Uterus (tissue), 4 donors: ENCODE measurements around the gene SLBP. TPM values are rescaled to one million over a fixed set of nuclear protein-coding genes. Genes with fewer than 3 reads are reported as not detected.

Source experiments
- DNase-seq, 2 donors: peaks; one replicate each; pipeline ENCODE4 v3.0.0-alpha.2; 2019 to 2020
- H3K27ac ChIP-seq, 2 donors: fragments of 200-600 bp; sonication (generic); 1 replicate in 1 of 2; 2 replicates in 1 of 2; pipeline ENCODE4 v1.5.1; 2016 to 2018
- H3K27me3 ChIP-seq, 2 donors: fragments of 200-600 bp; sonication (generic); one replicate each; pipeline ENCODE4 v1.5.1; 2018 to 2019; ENCODE audit warnings: control low read depth in 1 of 2
- H3K36me3 ChIP-seq, 2 donors: fragments of 200-600 bp; sonication (generic); one replicate each; pipeline ENCODE4 v1.5.1; 2019; ENCODE audit warnings: control low read depth in 1 of 2
- H3K4me1 ChIP-seq, 2 donors: fragments of 200-600 bp; sonication (generic); one replicate each; pipeline ENCODE4 v1.5.1; 2018 to 2019; ENCODE audit warnings: control low read depth in 1 of 2
- H3K4me3 ChIP-seq, 2 donors: fragments of 200-600 bp; sonication (generic); 1 replicate in 1 of 2; 2 replicates in 1 of 2; pipeline ENCODE4 v1.5.1; 2018 to 2019; ENCODE audit warnings: mild to moderate bottlenecking in 1 of 2
- H3K9me3 ChIP-seq, 2 donors: fragments of 200-600 bp; sonication (generic); one replicate each; pipeline ENCODE4 v1.5.1; 2019; ENCODE audit warnings: control low read depth in 1 of 2
- POLR2A ChIP-seq, 2 donors: fragments of 450-650 bp; IDR thresholded peaks; one replicate each; pipeline ENCODE4 v1.6.1; 2016; ENCODE audit warnings: antibody characterized with exemption in 2 of 2, mild to moderate bottlenecking in 1 of 2, moderate library complexity in 1 of 2
- intact Hi-C: fragments of 100-400 bp; cut with DNase I; formaldehyde crosslinking; loops from one replicate; pipeline ENCODE4 v1.15.1; 2023; ENCODE audit warnings: low total_unique reads
- total RNA-seq, 4 donors: library from RNA; depleted of rRNA in 3 of 4; stranded (reverse); fragments of >200 nt in 3 of 4; gene quantifications; one replicate each; pipeline versions ENCODE4 v1.1.0 to v1.2.4, GENCODE V29; 2014 to 2023
- TF ChIP-seq, protein P1 (sequence below), 4 experiments: fragments of 200-600 bp in 2 of 4; fragments of 450-650 bp in 2 of 4; sonication (generic) in 2 of 4; IDR thresholded peaks; one replicate each; pipeline ENCODE4 v1.5.1; 2016 to 2019; ENCODE audit warnings: antibody characterized with exemption in 4 of 4, mild to moderate bottlenecking in 2 of 4, moderate library complexity in 1 of 4
- donor health status: DM: yes; HTN: yes; CAD: no.

SLBP gene
- total RNA-seq, 4 donors from 2014 or later, result 25.0 to 56.4 (median 41.4) TPM

DNA sequence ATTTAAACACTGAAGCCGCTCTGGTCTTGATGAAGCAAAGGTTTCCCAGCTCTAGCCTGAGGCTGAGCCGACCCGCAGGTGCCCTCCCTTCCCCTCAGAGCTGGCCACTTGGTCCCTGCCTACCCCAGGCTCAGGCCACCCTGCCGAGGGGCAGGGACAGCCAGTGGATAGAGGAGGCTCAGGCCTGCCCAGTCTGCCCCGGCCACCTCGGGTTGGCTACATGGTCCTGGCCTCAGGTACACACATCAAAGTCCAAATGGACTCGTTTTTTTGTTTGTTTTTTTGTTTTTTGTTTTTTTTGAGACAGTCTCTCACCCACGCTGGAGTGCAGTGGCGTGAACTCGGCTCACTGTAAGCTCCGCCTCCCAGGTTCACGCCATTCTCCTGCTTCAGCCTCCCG lies 33.0 kb upstream of the SLBP start:
- H3K36me3 ChIP-seq, result no peaks in the 10 kb centered on the region
- DNase-seq, result no peak
- H3K4me1 ChIP-seq, result no peaks in the 10 kb centered on the region
- TF ChIP-seq, protein P1, sequence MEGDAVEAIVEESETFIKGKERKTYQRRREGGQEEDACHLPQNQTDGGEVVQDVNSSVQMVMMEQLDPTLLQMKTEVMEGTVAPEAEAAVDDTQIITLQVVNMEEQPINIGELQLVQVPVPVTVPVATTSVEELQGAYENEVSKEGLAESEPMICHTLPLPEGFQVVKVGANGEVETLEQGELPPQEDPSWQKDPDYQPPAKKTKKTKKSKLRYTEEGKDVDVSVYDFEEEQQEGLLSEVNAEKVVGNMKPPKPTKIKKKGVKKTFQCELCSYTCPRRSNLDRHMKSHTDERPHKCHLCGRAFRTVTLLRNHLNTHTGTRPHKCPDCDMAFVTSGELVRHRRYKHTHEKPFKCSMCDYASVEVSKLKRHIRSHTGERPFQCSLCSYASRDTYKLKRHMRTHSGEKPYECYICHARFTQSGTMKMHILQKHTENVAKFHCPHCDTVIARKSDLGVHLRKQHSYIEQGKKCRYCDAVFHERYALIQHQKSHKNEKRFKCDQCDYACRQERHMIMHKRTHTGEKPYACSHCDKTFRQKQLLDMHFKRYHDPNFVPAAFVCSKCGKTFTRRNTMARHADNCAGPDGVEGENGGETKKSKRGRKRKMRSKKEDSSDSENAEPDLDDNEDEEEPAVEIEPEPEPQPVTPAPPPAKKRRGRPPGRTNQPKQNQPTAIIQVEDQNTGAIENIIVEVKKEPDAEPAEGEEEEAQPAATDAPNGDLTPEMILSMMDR (IDR thresholded peaks at IDR 0.05), result no peak
- TF ChIP-seq POLR2A (IDR thresholded peaks at IDR 0.05), result no peak
- H3K27me3 ChIP-seq, result no peaks in the 10 kb centered on the region
- no peaks in the 10 kb centered on the region for H3K9me3 ChIP-seq
- H3K27ac ChIP-seq, result no peak overlapping the region
- H3K4me3 ChIP-seq, result no peak overlapping the region
- intact Hi-C loops, result loop anchor here (5.0 kb wide), 1 partner anchor 152 kb away; no protein-coding TSS in a partner anchor

DNA sequence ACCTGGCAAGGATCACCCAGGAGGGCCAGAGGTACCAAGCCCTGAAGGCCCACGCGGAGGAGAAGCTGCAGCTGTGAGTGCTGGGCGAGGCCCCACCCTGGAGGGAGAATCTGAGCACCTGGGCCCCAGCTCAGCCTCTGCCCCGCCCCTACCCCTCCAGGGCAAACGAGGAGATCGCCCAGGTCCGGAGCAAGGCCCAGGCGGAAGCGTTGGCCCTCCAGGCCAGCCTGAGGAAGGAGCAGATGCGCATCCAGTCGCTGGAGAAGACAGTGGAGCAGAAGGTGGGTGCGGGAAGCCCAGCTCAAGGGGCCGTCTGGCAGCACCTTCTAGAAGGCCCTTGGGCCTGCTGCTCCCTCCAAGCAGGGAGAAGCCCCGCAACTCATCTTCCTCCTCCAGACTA lies 32.4 kb upstream of the SLBP start:
- H3K27me3 ChIP-seq, result no peaks in the 10 kb centered on the region
- no peak overlapping the region for H3K4me3 ChIP-seq
- H3K27ac ChIP-seq, result no peak overlapping the region
- no peaks in the 10 kb centered on the region for H3K4me1 ChIP-seq
- no peak for DNase-seq
- no peaks in the 10 kb centered on the region for H3K36me3 ChIP-seq
- intact Hi-C loops, result no loop called here
- TF ChIP-seq POLR2A (IDR thresholded peaks at IDR 0.05), result no peak
- TF ChIP-seq, protein P1 (IDR thresholded peaks at IDR 0.05), result no peak
- H3K9me3 ChIP-seq, result no peaks in the 10 kb centered on the region

- Histone ChIP-seq H3K27ac (no peak overlapping the region), H3K27me3 (no peaks in the 10 kb centered on the region), H3K4me1 (no peaks in the 10 kb centered on the region), H3K36me3 (no peaks in the 10 kb centered on the region), H3K4me3 (no peak overlapping the region), H3K9me3 (no peaks in the 10 kb centered on the region)
- TF ChIP-seq POLR2A (IDR thresholded peaks at IDR 0.05), result no peak
- TF ChIP-seq, protein P1 (IDR thresholded peaks at IDR 0.05), result no peak
- no peak for DNase-seq
- intact Hi-C loops, result no loop called here
Measured at GRCh38 chr4:1743975-1744374, 31.9 kb upstream of the SLBP start.

- H3K4me1 ChIP-seq, result no peaks in the 10 kb centered on the region
- intact Hi-C loops, result no loop called here
- no peak overlapping the region for H3K27ac ChIP-seq
- no peaks in the 10 kb centered on the region for H3K36me3 ChIP-seq
- DNase-seq, result no peak
- no peaks in the 10 kb centered on the region for H3K27me3 ChIP-seq
- TF ChIP-seq, protein P1 (IDR thresholded peaks at IDR 0.05), result no peak
- no peak for TF ChIP-seq POLR2A (IDR thresholded peaks at IDR 0.05)
- no peaks in the 10 kb centered on the region for H3K9me3 ChIP-seq
- H3K4me3 ChIP-seq, result no peak overlapping the region
Measured at GRCh38 chr4:1743551-1743950, 31.4 kb upstream of the SLBP start.

DNA sequence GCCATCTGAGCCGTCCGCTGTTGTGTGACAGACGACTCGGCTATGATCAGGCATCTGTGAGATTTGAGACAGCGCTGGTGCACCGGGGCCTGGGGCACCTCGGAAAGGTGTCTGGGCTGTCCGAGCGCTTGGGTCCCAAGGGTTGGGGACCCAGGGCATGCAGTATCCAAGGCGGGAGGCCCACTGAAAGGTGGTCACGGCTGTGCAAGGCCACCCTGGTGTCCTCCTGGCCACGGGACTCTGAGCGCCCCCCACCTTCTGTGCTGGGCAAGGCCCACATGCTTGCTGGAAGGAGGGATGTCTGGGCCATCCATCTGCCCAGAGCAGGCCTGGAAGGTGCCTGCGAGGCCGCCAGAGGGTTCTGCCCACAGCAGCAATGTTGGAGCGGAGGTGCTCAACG lies 29.1 kb upstream of the SLBP start:
- intact Hi-C loops, result no loop called here
- no peaks in the 10 kb centered on the region for H3K36me3 ChIP-seq
- H3K27me3 ChIP-seq, result no peaks in the 10 kb centered on the region
- no peak overlapping the region for H3K4me3 ChIP-seq
- H3K27ac ChIP-seq, result no peak overlapping the region
- no peaks in the 10 kb centered on the region for H3K4me1 ChIP-seq
- DNase-seq, result no peak
- no peak for TF ChIP-seq POLR2A (IDR thresholded peaks at IDR 0.05)
- TF ChIP-seq, protein P1 (IDR thresholded peaks at IDR 0.05), result no peak
- H3K9me3 ChIP-seq, result no peaks in the 10 kb centered on the region
